Kidney capillary endothelial cell (primary cell): Measurements from ENCODE around the gene CLEC4E.
"Not testable (repeated sequence)": the region's sequence is repeated elsewhere in the genome, so short reads cannot be mapped to it uniquely, and the experiment has no call there.

Experiments
- DNase-seq: peaks from one replicate; pipeline ENCODE4 v3.0.0-alpha.2; 2018; ENCODE audit warnings: low spot score

CLEC4E gene, protein sequence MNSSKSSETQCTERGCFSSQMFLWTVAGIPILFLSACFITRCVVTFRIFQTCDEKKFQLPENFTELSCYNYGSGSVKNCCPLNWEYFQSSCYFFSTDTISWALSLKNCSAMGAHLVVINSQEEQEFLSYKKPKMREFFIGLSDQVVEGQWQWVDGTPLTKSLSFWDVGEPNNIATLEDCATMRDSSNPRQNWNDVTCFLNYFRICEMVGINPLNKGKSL

DNA sequence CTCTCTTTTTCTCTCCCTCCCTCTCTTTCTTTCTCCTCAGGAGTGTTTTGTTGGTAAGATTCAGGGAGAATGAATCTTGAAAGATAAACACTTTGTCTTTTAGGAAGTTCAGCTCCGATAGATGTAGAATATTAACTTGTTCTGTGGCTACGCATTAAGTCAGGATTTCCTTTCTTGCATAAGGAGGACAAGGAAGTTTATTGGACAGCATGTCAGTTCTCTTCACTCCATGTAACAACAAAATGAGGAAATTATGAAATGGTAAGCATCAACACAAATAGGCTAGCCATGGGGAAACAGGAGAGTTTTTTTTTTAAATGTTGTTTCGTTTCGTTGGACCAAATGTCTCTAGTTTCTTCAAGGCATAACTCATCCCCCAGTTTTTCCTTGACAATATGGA, at the start of gene CLEC4E:
Gene CLEC4E (minus strand): TSS at position 75 of the 400 bp plus-strand sequence. CDS start 108 bp downstream, outside the sequence.
- DNase-seq, result not testable (repeated sequence)

DNA sequence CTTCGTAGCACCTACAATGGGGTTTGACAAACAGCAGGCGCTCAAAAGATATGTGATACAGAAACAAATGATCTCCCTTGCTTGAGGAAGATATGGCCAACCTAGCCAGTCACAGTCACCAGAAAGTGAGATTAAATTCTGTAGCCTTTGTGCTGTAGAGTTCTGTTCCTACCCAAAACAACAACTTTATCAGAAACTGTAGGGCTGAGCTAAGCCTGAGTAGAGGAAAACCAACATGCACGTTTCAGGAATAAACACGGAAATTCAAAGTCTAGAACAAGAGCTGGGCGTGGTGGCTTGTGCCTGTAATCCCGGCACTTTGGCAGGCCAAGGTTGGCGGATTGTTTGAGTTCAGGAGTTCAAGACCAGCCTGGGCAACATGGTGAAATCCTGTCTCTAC, 49.0 kb upstream of the CLEC4E start:
- no peak for DNase-seq

DNA sequence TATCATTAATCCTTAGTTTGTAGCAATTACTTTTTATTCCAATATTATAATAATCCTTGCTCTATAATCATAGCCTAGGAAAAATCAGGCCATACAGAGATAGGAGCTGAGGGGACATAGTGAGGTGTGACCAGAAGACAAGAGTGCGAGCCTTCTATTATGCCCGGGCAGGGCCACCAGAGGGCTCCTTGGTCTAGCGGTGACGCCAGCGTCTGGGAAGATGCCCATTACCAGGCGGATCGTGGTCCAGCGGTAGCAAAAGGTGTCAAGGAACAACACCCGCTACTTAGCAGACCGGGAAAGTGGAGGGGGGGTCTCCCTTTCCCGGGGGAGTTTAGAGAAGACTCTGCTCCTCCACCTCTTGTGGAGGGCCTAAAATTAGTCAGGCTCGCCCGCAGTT, 43.8 kb upstream of the CLEC4E start:
- not testable (repeated sequence) for DNase-seq

DNA sequence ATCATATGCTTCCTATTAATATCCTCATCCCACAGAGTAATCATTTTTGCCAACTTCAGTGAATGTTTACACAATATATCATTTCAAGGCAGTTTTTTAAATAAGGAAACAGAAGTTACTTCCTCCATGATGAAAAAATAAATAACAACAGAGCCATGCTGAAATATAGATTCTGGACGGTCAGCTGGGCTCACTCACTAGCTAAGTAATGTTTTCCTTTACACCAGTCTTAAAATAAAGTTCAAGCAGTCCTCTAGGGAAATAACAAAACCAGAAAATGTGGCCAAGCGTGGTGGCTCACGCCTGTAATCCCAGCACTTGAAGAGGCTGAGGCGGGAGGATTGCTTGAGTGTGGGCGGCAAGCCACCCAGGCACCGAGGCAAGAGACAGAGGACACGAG, 43.3 kb upstream of the CLEC4E start:
- DNase-seq, result no peak

DNA sequence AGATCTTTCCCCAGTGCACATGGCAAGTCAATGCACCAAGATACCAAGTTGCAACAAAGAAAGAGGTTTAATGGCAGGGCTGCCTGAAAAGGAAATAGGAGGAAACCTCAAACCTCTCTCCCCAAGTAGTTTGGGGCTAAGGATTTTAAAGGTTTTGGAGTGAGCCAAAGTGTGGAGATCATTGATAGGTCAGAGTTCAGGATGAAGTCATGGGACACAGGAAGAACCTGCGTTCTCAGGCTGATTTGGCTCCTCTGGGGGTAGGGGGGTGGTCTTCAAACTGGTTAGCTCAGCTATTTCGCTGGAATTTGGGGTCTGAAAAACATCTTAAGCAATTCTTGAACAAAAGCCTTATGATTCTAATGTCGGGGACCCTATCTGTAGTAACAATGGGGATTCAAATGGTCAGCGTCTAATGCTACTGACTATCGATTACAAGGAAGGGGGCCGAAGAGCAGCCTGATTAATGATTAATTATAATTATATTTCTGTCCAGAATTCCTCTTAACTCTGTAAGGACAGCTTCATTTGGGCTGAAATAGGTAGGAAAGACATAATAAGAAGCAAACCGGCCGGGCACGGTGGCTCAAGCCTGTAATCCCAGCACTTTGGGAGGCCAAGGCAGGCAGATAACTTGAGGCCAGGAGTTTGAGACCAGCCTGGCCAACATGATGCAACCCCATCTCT, 40.5 kb upstream of the CLEC4E start:
- no peak for DNase-seq

DNA sequence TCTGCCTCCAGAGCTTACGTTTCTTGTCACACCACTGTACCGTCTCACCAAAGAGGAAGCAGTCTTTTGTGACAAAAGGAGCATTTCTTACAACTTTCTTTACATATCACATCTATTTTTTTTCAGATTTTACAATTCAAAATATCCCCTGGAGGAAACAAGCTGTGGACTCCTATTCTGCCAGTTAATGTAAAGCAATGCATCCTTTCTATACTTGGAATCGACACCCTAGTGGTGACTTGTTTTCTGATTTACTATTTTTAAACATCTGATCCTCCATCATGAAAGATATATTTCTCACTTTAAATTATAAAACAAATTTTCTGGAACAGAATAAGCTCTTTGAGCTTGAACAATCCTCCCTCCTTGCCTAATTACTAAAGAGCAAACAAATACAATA, 37.2 kb upstream of the CLEC4E start:
- no peak for DNase-seq

DNA sequence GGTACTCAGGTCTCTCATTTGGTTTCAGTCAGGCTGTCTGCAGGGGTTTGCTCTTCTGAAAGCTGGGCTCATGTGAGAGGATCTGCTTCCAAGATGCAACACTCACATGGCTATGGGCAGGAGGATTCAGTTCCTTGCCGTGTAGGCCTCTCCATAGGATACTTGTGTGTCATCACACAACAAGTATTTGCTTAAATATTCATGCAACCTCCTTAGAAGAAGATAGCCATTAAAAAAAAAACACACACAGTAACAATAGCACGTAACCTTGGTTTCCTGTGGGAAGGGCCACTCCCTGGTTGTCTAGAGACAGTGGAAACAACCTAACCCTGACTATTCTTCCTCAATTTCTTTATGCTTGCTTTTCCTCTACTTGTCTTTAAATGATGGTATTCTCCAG, 31.8 kb upstream of the CLEC4E start:
- DNase-seq, result no peak

DNA sequence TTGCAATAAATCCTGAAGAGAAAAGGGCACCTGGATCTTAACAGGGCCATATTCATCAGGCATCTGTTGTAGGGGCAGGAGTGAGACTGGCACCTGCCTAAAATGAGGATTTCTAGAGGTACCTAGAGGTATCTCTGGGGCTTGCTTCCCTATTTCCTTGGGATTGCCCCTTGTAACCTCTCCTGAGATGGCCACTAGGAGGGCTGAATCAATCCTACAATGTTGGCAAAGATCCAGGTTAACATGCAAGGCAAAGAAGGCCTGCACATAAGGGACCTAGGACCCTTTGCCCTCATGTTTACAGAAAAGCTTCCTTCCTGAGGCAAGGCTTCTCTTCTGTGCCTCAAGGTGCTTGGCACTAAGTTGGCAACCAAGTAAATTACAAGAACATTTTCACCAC, 25.8 kb upstream of the CLEC4E start:
- no peak for DNase-seq

DNA sequence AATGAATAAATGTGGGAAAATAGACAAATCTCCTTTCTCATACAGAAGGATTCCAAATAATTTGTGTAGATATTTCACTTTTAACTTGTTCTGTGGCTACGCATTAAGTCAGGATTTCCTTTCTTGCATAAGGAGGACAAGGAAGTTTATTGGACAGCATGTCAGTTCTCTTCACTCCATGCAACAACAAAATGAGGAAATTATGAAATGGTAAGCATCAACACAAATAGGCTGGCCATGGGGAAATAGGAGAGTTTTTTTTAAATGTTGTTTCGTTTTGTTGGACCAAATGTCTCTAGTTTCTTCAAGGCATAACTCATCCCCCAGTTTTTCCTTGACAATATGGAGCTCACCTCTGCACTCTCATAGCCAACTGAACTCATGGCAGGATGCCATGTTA, 25.3 kb upstream of the CLEC4E start:
- DNase-seq, result not testable (repeated sequence)

DNA sequence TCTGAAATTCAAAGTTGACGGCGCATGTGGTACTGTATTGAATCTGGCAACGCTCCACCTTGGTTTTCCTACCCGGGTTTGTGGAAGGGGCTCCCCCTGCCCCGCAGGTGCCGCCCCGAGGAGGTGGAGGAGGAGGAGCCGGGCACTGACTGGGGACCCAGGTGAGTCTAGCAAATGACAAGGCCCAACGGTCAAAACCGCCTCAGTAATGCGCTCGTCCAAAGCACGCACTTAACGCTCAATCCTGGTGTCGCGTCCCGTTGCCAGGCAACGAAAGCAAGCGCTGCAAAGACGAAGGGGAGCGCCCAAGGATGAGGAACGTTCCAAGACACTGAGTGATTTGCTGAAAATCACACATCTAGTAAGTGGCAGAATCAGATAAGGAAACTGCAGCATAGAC, 24.0 kb upstream of the CLEC4E start:
- no peak for DNase-seq

DNA sequence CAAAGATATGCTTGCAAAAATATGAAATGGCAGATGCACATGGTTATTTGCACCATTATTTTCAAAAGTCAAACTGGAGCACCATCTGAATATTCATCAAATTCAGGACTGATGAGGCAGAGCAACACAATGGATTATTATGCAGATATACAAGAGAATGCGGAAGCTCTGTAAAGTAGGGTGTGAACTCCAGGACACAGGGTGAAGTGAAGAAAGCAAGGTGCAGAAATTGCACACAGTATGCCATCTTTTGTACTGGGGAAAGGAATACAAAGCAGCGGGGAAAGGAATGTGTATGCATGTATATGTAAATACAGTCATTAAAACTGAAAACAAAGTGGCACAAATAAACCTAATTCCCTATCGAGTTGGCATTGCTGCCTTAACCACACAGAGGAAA, 22.7 kb upstream of the CLEC4E start:
- DNase-seq, result no peak

DNA sequence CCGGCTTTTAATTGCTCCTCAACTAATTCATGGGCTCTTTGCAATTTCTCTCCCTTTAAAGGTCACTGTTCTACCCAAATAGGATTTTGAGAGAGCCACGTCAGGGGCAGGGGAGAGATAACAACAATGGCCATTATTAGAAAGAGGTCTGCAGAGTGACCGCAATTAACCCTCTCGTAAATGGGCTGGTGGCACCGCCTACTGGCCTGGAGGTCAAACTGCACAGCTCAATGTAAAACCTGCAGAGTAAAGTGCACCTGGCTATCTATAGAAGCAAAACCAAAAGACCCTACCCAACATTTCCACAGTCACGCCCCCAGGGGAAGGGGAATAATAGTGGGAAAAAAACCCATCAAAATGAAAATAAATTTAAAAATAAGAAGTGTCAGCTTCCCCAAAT, 21.6 kb upstream of the CLEC4E start:
- DNase-seq, result no peak

DNA sequence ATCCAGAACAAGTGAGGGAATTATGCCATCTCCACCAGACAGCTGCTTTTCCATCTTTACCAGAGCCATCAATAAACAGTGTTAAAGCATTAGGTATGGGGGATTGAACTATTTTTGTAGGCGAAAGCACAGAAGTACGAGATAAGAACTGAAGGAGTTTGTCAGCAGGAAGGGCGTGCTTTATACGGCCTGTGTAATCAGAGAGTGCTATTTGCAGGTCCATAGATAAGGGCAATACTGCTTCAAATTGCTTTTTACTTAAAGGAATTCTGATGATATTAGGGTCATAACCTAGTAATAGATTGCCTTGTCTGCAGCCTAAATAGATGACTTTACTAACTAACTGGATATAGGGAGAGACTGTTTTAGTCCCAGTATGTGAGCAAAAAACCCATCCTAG, 20.3 kb upstream of the CLEC4E start:
- DNase-seq, result no peak

DNA sequence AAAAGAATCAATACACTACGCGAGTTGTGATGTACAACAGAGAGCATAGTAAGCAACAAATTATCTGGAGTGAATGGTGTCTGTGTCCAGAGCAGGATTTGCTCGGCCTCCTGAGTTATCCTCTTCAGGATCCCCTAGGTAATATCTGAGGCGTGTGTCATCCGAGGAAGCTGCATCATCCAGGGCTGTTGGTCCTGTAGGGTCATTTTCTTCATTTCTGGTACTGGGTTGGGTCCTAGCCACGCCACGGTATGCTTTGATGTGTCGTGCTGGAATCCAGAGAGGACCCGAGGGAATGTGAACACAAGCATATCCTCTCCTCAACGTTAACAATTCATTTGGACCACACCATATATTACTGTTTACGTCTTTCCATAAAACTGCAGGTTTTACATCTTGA, 19.0 kb upstream of the CLEC4E start:
- DNase-seq, result no peak

DNA sequence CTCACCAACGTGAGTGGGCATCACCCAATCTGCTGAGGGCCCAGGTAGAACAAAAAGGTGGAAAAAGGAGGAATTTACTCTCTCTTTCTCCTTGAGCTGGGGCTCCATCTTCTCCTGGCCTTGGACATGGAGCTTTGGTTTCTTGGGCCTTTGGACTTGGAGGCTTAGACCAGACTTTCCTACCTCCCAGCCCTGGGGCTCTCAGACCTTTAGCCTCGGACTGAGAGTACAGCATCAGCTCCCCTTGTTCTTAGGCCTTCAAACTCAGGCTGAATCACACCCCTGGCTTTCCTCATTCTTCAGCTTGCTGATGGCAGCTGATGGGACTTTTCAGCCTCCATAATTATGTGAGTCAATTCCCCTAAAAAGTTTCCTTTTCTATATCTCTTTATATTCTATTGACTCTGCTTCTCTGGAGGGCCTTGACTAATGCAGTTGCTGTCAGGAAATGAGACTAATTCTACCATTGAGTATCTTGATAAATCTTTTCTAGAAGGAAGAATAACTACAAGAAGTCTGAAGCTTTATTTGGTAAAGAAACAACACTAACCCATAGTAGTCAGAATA, 15.9 kb upstream of the CLEC4E start:
- no peak for DNase-seq

DNA sequence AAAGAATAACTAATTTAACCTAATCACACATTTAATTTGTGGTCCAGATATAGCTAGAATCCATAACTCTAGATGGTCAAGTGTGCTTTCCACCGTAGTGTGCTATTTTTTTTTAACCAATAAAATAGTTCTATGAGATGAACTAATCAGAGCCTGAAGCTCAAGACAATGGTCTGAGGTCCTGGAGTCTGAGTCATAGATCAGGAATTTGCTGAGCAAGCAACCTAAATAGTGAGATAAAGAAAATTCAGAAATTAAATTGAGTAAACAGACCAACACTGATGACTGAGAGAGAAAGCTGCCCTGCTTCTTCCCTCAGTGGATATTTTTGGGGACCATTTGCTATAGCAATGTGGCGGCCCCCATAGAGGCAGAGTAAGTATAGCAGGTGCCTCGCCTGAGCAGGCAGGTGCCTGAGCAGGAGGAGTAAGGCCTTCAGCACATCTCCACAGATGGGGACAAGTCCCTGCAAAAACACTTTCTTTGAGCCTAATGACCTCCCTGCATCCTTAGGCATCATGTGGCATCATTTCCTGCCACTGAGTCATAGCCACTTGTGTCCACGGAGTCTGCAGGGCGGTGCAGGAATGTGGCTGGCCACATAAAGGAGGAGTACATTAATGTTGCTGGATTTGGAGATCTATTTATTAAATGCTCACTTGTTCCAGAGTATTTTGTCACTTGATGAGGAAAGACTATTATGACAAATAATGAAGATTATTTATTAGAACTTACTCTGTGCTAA, 13.9 kb upstream of the CLEC4E start:
- peak; percentile 53 for DNase-seq

DNA sequence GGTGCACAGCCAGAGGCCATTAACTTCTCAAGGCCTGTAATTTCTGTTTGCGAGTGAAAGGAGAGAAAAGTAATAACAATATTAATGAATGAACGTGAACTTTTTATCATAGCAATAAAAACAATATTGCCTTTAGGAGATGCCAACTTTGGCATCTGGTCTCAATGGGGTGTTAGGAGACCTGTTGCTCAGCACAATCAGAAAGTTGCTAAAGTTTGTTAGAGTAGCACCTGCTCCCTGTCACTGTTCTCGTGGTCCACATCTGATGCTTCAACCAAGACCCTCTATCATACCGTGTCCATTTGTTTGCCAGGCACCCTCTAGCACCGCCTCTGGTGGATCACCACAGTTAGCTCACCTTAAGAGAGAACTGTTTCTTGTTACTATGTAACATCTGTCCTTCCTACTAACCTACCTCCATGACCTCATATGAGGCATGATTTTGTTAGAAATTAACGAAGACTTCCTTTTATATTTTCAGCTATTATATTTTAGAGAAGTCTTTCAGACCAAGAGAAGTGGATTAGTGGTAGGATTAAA, 12.5 kb upstream of the CLEC4E start:
- no peak for DNase-seq

DNA sequence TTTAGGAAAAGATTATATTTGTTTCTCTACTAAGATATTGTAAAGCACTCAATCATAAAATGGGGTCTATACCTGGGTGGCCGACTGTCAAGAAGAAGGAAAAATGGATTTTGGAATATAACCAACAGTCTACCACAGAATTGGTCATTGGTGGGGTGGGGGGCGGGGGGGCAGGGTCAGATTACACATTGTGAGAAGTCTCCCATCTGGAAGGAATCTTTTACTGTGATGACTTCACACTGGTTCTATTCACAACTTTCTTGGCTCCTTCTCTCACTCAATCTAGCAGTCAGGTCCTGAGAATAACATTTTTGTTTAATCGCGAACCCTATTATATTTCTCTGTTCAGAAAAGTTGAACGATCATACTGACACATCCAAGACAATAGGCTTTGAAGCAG, 8.7 kb upstream of the CLEC4E start:
- DNase-seq, result no peak

DNA sequence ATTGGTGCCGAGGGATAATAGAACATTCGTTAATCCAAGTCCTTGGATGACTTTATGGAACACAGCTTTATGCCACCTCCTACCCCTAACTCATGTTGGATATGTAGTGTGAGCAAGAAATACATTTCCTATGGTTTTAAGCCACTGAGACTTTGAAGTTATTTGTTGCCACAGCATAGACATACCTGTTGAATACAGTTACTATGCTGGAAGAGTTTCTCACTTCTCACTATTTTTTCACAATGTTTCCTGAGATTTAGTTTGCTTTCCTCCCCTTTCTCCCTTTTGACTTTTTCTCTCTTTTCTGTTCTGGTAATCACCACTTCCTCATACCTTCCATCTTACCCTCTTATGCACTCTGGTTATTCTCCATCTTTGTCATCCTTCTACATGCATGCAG, 7.5 kb upstream of the CLEC4E start:
- no peak for DNase-seq

DNA sequence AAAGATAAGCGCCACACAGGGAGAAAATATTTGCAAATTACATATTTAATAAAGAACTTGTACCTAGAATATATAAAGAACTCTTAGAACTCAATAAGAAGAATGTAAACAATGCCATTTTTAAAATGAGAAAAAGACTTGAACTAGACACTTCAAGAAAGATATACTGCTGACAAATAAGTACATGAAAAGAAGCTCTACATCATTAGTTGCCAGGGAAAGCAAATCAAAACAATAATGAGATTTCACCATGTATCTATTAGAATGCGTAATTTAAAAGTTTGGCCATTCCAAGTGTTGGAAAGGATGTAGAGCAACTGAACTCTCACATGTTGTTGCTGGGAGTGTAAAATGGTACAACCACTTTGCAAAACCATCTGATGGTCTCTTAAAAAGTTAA, 6.9 kb upstream of the CLEC4E start:
- DNase-seq, result no peak

DNA sequence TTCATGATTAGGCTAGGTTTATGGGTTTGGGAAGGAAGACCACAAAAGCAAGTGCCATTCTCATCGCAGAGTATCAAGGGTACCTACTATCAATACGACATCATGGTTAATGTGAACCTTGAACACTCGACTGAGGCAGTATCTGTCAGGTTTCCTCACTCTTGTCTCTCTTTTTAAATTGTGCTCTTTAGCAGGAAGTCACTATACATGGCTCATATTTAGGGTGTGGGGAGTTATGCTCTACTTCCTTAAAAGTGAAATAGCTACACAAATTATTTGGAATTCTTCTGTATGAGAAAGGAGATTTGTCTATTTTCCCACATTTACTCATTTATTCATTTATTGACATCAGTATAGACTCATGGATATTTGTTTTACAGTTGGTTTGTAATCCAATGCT, 5.9 kb upstream of the CLEC4E start:
- no peak for DNase-seq

DNA sequence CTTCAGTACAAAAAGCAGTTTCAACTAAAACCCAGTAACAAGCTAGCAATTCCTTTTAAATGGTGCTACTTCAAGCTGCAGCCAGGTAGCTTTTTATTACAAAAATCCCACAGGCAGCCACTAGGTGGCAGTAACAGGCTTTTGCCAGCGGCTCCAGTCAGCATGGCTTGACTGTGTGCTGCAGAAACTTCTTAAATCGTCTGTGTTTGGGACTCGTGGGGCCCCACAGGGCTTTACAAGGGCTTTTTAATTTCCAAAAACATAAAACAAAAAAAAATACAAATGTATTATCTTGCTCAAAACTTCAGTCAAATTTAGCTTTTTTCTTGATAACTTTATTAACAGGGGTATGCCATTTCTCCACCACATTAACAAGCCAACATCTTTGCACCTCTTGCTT, 3.6 kb upstream of the CLEC4E start:
- peak; percentile 68 for DNase-seq

DNA sequence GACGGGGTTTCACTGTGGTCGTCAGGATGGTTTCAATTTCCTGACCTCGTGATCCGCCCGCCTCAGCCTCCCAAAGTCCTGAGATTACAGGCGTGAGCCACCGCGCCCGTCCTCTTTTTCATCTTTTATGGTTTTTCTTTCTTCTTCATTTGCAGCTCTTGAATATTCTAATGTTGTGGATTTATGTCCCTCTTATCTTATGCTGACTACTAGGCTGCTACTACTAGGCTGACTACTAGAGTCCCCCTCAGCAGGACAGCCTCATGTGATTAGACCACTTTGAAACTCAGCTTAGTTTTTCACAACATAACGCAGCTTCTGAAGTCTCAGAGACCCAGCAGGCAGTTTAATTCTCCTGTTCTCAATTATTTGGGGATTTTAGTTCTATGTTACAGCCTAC, 857 bp upstream of the CLEC4E start:
- no peak for DNase-seq
